Left lung (tissue), 10 donors: ENCODE data around the gene FCER1G. TPM values are rescaled to one million over a fixed set of nuclear protein-coding genes. Genes with fewer than 3 reads are reported as not detected.

ENCODE experiments used
- ATAC-seq: fragments of 200-7000 bp; cut with Tn5 transposase; one replicate; pipeline ENCODE4 v1.9.1; 2020; ENCODE audit warnings: moderate library complexity
- DNase-seq, 4 donors: peaks; one replicate each; pipeline ENCODE4 v3.0.0-alpha.2; 2013 to 2020
- H3K27ac ChIP-seq, 2 donors: fragments of 200-600 bp; sonication (generic) in 1 of 2; one replicate each; pipeline versions ENCODE4 v1.5.0 to v1.8.0; 2020 to 2021
- H3K27me3 ChIP-seq, 2 donors: fragments of 200-600 bp; sonication (generic) in 1 of 2; one replicate each; pipeline versions ENCODE4 v1.5.0 to v1.8.0; 2020 to 2021
- H3K36me3 ChIP-seq, 2 donors: fragments of 200-600 bp; sonication (generic) in 1 of 2; one replicate each; pipeline versions ENCODE4 v1.5.0 to v1.8.0; 2020 to 2021
- H3K4me1 ChIP-seq, 2 donors: fragments of 200-600 bp; one replicate each; pipeline ENCODE4 v1.8.0; 2021
- H3K4me3 ChIP-seq, 2 donors: fragments of 200-600 bp; sonication (generic) in 1 of 2; one replicate each; pipeline versions ENCODE4 v1.5.0 to v1.8.0; 2020 to 2021; ENCODE audit warnings: mild to moderate bottlenecking in 1 of 2
- H3K9me3 ChIP-seq, 2 donors: fragments of 200-600 bp; sonication (generic) in 1 of 2; one replicate each; pipeline versions ENCODE4 v1.5.0 to v1.8.0; 2020 to 2021
- intact Hi-C, 2 donors: fragments of 100-400 bp; cut with DNase I; formaldehyde crosslinking; loops; one replicate each; pipeline versions ENCODE4 v1.11.2 to v1.14.2; 2022
- polyA plus RNA-seq, 6 donors: library from polyadenylated mRNA; unstranded; fragments of 120-200 nt; gene quantifications; one replicate each; pipeline ENCODE4 v1.2.1, GENCODE V29; 2013; ENCODE audit not compliant: insufficient read length in 6 of 6
- total RNA-seq, 2 donors: library from RNA; stranded (reverse); fragmentation: NEBNext Ultra II Directional; extraction: Animal tissue kit (Norgen Biotek cat#: 25700); gene quantifications; one replicate each; pipeline ENCODE4 v1.2.1, GENCODE V29; 2021
- TF ChIP-seq, protein P1 (sequence below), 2 donors: fragments of 200-600 bp; sonication (generic) in 1 of 2; IDR thresholded peaks; one replicate each; pipeline versions ENCODE4 v1.5.0 to v1.8.0; 2021; ENCODE audit warnings: antibody characterized with exemption in 2 of 2
- donor health status: DM: no; HTN: yes; CAD: no.
- donor health status: DM: no; HTN: no; CAD: no.

Gene FCER1G
- total and polyA plus RNA-seq, 8 donors: 14.6 to 329 (median 16.5) TPM

DNA sequence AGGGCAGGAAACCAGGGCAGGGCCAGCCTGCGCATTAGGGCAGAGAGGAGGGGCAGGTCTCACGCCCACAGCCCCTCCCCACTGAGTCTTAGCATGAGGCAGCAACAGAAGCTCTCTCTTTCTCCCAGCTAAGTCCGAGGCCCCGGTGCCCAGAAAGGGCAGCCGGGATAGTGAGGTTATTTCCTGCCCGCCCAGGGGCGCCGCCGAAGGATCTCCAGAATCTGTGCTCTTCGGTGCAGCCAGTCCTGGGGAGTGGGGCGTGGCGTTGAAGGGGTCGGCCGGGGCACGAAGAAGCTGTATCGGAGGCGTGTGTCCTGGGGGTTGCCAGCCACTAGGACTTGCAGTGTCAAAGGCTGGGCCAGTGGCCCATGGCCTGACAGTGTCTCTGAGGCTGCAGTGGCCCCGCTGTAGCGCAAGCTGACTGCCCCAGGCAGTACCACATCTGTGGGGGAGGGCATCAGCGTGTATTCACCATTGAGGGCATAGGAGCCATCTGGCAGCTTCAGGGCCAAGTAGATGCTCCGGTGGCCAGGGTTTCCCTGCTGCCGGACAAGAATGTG lies 24.1 kb upstream of the FCER1G start:
- ATAC-seq: no peak
- no peak overlapping the region for H3K4me3 ChIP-seq
- no peaks in the 10 kb centered on the region for H3K9me3 ChIP-seq
- H3K4me1 ChIP-seq: peaks cover 3 to 62% of the 10 kb centered on the region in 2 donors
- no peak for DNase-seq
- H3K36me3 ChIP-seq: peaks cover 0 to 14% of the 10 kb centered on the region in 2 donors
- TF ChIP-seq, protein P1, sequence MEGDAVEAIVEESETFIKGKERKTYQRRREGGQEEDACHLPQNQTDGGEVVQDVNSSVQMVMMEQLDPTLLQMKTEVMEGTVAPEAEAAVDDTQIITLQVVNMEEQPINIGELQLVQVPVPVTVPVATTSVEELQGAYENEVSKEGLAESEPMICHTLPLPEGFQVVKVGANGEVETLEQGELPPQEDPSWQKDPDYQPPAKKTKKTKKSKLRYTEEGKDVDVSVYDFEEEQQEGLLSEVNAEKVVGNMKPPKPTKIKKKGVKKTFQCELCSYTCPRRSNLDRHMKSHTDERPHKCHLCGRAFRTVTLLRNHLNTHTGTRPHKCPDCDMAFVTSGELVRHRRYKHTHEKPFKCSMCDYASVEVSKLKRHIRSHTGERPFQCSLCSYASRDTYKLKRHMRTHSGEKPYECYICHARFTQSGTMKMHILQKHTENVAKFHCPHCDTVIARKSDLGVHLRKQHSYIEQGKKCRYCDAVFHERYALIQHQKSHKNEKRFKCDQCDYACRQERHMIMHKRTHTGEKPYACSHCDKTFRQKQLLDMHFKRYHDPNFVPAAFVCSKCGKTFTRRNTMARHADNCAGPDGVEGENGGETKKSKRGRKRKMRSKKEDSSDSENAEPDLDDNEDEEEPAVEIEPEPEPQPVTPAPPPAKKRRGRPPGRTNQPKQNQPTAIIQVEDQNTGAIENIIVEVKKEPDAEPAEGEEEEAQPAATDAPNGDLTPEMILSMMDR (IDR thresholded peaks at IDR 0.05): no peak
- peaks cover 0 to 4% of the 10 kb centered on the region in 2 donors for H3K27me3 ChIP-seq
- no peak overlapping the region for H3K27ac ChIP-seq
- intact Hi-C loops: no loop called here

DNA sequence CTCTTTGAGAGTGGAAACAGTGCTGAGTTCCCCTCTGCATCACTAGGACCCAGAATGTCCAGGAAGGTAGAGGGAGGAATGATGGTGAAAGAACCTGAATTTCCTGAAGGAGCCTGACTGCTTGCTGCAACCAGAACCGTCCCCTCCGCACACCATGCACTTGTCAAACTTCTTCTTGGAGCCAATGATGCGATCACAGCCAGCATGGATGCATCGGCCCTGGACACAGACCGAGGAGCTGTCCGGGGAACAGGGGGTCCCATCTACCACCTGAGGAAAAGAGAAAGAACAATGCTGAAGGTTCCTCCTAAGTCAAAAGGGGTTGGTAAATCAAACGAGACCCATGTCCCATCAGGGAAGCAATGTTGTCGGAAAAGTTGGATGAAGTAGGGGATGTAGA lies 23.1 kb upstream of the FCER1G start:
- TF ChIP-seq, protein P1 (IDR thresholded peaks at IDR 0.05): no peak
- no peak overlapping the region for H3K27ac ChIP-seq
- peaks cover 3 to 52% of the 10 kb centered on the region in 2 donors for H3K4me1 ChIP-seq
- peaks cover 0 to 14% of the 10 kb centered on the region in 2 donors for H3K36me3 ChIP-seq
- H3K4me3 ChIP-seq: no peak overlapping the region
- no peak for ATAC-seq
- intact Hi-C loops: no loop called here
- DNase-seq: no peak
- peaks cover 0 to 4% of the 10 kb centered on the region in 2 donors for H3K27me3 ChIP-seq
- no peaks in the 10 kb centered on the region for H3K9me3 ChIP-seq

DNA sequence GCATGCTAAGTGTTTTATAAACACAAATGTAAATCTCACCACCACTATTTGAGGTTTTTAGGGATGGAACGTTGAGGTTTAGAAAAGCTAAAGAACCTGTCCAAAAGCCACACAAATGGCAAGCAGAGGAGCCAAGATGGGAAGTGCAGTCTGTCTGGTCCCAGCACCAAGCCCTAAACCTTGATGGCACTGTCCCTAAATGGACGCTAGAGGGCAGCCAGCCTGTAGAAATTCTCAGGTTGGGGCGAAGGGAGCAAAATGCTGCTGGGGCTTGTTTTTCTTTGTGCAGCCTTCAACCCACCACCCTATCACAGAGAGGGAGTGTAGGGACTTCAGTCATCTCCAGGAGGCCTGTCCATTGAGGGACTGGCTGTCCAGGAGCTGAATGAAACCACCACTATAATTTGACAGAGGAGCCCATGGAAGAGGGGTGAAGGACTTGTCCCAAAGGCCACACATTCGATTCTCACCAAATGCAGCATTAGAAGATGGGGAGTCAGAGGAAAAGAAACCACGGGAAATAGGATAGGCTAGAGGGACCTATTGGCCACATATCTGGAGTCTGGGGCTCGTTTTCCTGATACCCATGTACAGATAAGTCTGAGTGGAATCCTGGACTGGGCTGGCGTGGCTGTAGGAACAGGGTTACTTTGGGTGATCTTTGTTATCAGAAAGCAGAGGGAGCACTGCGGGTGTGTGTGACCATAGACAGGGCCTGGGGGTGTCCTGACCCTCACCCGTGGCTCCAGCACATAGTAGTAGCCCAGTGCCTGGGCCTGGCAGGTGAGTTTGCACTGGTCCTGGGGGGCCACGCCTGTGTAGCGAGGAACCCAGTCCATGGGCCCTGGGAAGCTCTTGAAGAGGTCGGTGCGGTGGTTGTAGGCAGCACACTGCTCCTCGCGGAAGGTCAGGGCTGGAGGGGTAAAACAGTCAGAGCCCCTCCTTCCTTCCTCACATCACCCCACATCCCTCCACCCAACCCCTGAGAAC lies 22.3 kb upstream of the FCER1G start:
- H3K4me3 ChIP-seq: no peak overlapping the region
- peaks cover 0 to 4% of the 10 kb centered on the region in 2 donors for H3K27me3 ChIP-seq
- no peak overlapping the region for H3K27ac ChIP-seq
- H3K9me3 ChIP-seq: no peaks in the 10 kb centered on the region
- ATAC-seq: peak; percentile 81
- intact Hi-C loops: no loop called here
- TF ChIP-seq, protein P1 (IDR thresholded peaks at IDR 0.05): peak; percentile 79 to 90
- peaks cover 0 to 14% of the 10 kb centered on the region in 2 donors for H3K36me3 ChIP-seq
- peak in 3 of 4 donors; percentile 49 to 67 (median 58) for DNase-seq
- H3K4me1 ChIP-seq: peaks cover 3 to 46% of the 10 kb centered on the region in 2 donors

DNA sequence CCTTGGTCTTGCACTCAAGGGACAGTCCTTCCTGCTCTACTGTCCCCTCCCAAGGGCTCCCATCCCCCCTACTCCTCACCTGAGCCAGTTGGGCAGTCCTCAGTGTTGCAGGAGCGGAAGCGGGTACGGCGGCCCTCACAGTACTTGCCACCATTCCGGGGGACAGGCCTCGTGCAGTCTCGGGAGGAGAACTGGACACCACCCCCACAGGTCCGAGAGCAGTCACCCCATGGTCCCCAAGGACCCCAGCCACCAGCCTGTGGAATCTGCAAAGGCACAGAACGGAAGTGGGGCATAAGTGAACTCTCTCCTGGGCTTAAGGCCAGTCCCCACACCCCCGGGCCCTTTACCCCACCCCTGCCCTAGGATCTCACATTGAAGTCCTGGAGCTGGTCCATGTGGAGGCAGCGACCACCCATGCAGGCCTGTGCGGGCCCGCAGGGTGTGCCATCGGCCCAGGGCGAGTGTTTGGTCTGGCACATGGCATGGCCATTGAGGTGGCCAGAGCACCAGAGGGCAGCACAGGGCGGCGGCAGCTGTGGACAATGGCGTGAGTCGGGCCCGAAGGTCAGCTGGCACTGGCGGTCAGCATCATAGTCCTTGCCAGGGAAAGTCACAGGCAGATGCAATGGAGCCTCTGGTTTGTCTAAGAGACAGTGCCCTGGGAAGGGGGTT lies 21.4 kb upstream of the FCER1G start:
- DNase-seq: no peak
- peaks cover 0 to 4% of the 10 kb centered on the region in 2 donors for H3K27me3 ChIP-seq
- TF ChIP-seq, protein P1 (IDR thresholded peaks at IDR 0.05): no peak
- no peak overlapping the region for H3K4me3 ChIP-seq
- ATAC-seq: no peak
- no peaks in the 10 kb centered on the region for H3K9me3 ChIP-seq
- H3K27ac ChIP-seq: no peak overlapping the region
- intact Hi-C loops: no loop called here
- peaks cover 3 to 42% of the 10 kb centered on the region in 2 donors for H3K4me1 ChIP-seq
- H3K36me3 ChIP-seq: peaks cover 0 to 14% of the 10 kb centered on the region in 2 donors
